GM15510 (cell line): ENCODE data around the gene HOOK2.
A peak's percentile ranks its signal among the peaks of the same experiment; 100 is the strongest.

Experiments used
- POLR2A ChIP-seq: IDR thresholded peaks from 3 replicates; pipeline ENCODE4 v1.6.1; 2011; ENCODE audit warnings: borderline replicate concordance; ENCODE audit not compliant: insufficient read length; ENCODE audit errors: extremely low read depth

The HOOK2 gene

DNA sequence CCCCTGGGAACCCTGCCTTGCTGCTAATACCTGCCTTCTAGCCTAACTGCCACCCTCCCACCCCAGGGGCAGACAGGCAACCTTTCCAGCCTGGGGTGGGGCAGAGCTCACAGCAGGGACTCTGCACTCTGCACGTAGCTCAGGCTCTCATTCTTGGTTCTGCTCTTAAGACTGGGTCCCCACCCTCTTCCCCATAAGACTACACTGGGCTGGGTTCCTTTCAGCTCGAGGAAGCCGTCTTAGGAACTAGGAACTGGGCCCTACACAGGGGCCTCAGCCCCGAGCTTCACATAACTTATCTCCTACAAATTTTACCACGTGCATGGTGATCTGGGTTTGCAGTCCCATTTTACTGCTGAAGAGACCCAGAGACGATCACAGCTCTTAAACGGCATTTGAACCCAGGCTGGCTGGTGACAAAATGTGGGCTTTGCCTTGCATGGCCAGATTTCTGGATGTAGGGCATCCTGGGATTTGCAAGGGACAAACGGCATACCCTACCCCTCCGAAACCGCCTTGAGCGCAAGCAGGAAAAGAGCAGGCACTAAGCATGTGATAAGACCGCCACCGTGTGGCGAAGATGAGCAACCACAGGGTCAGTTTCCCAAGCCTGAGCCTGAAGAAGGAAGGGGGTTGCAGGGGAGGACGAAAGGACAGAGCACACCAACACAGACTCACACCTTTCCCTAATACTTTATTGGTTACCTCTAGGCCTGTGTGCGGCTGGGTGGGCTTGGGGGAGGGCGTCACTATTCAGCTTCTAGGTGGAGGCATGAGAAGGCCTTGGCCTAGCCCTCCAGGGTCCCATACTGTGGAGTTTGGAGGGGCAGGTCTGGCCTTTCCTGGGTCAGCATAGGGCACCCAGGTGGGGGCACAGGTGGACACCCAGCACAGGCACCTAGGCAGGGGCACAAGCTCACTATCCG is 21.1 kb upstream of the HOOK2 start:
- TF ChIP-seq POLR2A = no peak

DNA sequence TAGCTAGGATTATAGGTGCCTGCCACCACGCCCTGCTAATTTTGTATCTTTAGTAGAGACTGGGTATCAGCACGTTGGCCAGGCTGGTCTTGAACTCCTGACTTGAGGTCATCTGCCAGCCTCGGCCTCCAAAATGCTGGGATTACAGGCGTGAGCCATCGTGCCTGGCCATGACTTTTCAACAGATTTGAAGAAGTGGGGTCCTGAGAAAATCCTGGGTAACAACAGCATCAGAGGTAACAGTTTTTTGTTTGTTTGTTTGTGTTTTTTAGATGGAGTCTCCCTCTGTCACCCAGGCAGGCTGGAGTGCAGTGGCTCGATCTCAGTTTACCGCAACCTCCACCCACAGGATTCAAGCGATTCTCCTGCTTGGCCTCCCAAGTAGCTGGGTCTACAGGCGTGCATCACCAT is 19.6 kb upstream of the HOOK2 start:
- no peak for TF ChIP-seq POLR2A

DNA sequence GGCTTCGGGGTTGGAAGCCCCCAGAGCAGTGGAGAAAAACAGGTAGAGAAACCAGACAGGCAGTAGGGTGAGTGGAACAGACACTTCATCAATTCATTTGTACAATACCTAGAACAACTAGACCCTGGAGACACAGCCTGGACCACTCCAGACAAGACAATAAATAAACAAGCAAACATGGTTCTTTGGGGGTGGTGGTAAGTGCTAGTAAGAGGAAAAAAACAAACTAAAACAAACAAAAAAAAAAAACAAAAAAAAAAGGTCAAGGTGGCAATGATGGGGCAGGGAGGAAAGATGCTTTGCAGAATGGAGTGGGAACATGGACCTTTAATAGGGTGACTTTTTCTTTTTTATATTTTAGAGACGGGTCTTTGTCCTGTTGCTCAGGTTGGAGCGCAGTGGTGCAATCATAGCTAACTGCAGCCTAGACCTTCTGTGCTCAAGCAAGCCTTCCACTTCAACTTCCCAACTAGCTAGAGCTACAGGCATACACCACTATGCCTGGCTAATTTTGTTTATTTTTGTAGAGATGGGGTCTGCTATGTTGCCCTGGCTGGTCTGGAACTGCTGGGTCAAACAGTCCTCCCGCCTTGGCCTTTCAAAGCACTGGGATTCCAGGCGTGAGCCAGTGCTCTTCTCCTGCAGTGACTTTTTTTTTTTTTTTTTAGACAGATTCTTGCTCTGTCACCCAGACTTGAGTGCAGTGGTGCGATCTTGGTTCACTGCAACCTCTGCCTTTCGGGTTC is 19.0 kb upstream of the HOOK2 start:
- TF ChIP-seq POLR2A = no peak

GRCh38 chr19:12793290-12794195 is 18.2 kb upstream of the HOOK2 start:
- peak; percentile 81 for TF ChIP-seq POLR2A

DNA sequence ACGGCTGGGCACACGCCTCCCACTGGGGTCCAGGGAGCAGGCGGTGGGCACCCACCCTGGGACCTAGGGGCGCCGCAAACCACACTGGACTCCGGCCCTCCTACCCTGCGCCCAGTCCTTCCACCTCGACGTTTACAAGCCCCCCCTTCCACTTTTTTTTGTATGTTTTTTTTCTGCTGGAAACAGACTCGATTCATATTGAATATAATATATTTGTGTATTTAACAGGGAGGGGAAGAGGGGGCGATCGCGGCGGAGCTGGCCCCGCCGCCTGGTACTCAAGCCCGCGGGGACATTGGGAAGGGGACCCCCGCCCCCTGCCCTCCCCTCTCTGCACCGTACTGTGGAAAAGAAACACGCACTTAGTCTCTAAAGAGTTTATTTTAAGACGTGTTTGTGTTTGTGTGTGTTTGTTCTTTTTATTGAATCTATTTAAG is 17.5 kb upstream of the HOOK2 start:
- TF ChIP-seq POLR2A = no peak

DNA sequence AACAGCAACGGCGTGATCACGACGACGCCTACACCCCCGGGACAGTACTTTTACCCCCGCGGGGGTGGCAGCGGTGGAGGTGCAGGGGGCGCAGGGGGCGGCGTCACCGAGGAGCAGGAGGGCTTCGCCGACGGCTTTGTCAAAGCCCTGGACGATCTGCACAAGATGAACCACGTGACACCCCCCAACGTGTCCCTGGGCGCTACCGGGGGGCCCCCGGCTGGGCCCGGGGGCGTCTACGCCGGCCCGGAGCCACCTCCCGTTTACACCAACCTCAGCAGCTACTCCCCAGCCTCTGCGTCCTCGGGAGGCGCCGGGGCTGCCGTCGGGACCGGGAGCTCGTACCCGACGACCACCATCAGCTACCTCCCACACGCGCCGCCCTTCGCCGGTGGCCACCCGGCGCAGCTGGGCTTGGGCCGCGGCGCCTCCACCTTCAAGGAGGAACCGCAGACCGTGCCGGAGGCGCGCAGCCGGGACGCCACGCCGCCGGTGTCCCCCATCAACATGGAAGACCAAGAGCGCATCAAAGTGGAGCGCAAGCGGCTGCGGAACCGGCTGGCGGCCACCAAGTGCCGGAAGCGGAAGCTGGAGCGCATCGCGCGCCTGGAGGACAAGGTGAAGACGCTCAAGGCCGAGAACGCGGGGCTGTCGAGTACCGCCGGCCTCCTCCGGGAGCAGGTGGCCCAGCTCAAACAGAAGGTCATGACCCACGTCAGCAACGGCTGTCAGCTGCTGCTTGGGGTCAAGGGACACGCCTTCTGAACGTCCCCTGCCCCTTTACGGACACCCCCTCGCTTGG is 16.9 kb upstream of the HOOK2 start:
- TF ChIP-seq POLR2A = peak; percentile 66

- peak; percentile 100 for TF ChIP-seq POLR2A
These were observed 16.1 kb upstream of the HOOK2 start, which contains the start of gene JUNB for GRCh38 chr19:12791345-12792050. JUNB (plus strand) TSS chr19:12791486; CDS start chr19:12791772, 286 bp downstream.

- no peak for TF ChIP-seq POLR2A
These were observed 15.4 kb upstream of the HOOK2 start for GRCh38 chr19:12790628-12791344.

DNA sequence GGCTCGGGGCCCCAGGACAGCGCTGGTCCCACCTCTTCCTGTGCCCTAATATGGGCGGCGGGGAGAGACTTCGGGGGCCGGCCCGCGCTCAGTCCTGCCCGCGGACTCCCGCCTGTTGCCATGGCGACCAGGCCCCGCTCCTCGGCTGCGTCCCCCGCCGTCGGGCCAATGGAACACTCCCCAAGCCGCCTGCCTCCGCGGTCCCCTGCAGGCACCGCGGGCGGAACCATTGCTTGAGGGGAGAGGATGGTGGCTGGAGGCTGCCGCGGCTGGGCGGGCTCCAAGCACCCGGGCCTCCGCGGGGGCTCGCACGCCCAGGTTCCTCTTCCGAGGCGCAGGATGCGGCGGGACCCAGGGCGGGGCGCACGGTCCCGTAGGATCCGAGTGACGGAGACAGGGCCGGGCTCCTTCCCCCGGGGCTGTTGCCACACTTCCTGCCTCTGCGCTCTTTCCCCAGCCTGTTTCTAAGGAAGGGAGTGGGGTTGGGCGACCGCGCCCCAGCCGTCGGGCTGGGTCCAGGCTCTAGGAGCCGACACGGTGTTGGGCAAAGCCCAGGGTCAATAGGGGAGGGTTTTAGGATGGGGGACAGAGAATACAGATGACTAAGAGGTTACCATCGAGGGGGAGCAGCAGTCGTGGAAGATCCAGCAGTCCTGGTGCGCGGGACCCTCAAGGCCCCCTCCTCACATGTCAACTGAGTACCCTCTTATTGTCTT is 14.7 kb upstream of the HOOK2 start:
- TF ChIP-seq POLR2A = peak; percentile 22

DNA sequence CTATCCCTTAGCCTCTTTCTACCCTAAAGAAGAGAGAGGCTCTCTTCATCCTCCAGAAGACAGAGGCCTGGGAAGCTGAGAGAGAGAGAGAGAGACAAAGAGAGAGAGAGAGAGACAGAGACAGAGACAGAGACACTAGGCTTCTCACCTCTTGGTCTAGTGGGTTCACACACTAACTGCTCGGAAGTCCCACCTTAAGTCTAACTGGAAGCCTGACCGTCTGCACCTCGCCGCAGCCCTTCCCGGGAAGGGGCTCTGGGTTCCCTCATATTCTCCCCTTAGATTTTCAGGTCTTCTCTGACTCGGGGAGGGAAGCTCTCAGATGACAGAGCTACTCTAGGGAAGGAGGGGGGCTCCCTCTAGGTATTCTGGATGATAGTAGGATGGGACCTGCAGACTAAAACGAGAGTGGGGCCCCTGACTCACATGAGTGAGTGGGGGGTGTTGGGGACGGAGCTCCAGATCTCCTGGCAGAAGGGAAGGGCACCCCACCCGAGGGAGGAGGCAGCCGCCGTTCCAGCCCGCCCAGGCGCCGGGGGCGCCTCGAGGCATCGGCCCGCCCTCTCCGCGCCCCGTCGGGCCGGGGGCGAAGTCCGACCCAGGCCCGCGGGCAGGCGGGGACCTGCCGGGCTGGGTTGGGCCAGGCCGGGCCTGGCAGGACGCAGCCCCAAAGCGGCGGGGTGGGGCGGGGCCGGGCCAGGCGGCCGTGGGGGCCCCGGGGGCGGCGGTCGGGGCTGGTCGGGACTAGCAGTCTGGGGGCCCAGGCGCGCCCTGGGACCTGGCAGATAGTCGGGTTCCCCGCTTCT is 13.9 kb upstream of the HOOK2 start:
- TF ChIP-seq POLR2A = peak; percentile 73

DNA sequence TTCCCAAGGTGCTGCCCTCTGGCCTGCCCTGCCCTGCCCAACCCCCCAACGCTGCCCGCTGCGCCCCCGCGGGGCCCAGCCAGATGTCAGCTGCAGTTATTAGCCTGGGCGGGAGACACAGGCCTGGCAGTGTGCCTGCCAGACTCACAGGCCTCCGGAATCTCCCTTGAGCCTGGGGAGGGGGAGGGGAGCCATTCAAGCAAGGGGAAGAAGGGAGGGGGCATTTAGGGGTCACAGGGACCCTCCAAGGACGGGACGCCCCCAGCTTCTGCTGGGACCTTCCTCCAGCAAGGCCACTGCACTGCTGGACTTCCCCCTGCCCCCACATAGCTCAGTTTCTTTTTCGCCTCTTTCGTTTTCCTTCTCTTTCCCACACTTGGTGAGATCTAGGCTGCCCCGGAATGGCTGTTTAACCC is 13.3 kb upstream of the HOOK2 start:
- TF ChIP-seq POLR2A = peak; percentile 55
